Karpas-422 (cell line): Measurements from ENCODE around the gene CSRP1. TPM values are rescaled to one million over a fixed set of nuclear protein-coding genes. Genes with fewer than 3 reads are reported as not detected.
"Not testable (repeated sequence)": the region's sequence is repeated elsewhere in the genome, so short reads cannot be mapped to it uniquely, and the experiment has no call there.

Experiments
- DNase-seq: peaks from one replicate; pipeline ENCODE4 v3.0.0-alpha.2; 2015
- H2AFZ ChIP-seq: fragments of 200-600 bp; sonication (generic); 2 replicates; pipeline ENCODE4 v1.6.1; 2014; ENCODE audit warnings: antibody characterized with exemption, low read length, mixed read lengths
- H3K27ac ChIP-seq: fragments of 200-600 bp; sonication (generic); 2 replicates; pipeline ENCODE4 v1.5.1; 2014; ENCODE audit warnings: mild to moderate bottlenecking, low read length, moderate library complexity
- H3K27me3 ChIP-seq: fragments of 200-600 bp; sonication (generic); 2 replicates; pipeline ENCODE4 v1.6.1; 2014; ENCODE audit warnings: low read length, mixed read lengths
- H3K36me3 ChIP-seq: fragments of 200-600 bp; sonication (generic); 2 replicates; pipeline ENCODE4 v1.6.1; 2014; ENCODE audit warnings: low read length, mixed read lengths; ENCODE audit not compliant: insufficient read depth
- H3K4me1 ChIP-seq: fragments of 200-600 bp; sonication (generic); 2 replicates; pipeline ENCODE4 v1.6.1; 2014; ENCODE audit warnings: mild to moderate bottlenecking, low read length, mixed read lengths
- H3K4me2 ChIP-seq: fragments of 200-600 bp; sonication (generic); 2 replicates; pipeline ENCODE4 v1.6.1; 2014; ENCODE audit warnings: low read length, low read depth, mild to moderate bottlenecking; ENCODE audit not compliant: poor library complexity, severe bottlenecking
- H3K4me3 ChIP-seq: fragments of 200-600 bp; sonication (generic); 2 replicates; pipeline ENCODE4 v1.5.1; 2014; ENCODE audit warnings: mild to moderate bottlenecking, antibody characterized with exemption, low read length, mixed read lengths
- H3K79me2 ChIP-seq: fragments of 200-600 bp; sonication (generic); 2 replicates; pipeline ENCODE4 v1.6.1; 2014; ENCODE audit warnings: mild to moderate bottlenecking, low read length, mixed read lengths
- H3K9ac ChIP-seq: fragments of 200-600 bp; sonication (generic); 2 replicates; pipeline ENCODE4 v1.6.0; 2014; ENCODE audit warnings: low read length
- H3K9me2 ChIP-seq: fragments of 200-600 bp; sonication (generic), shearing (Covaris generic); replicated peaks from 2 replicates; pipeline ENCODE4 v1.6.0; 2014; ENCODE audit warnings: mild to moderate bottlenecking, low read length, moderate library complexity; ENCODE audit not compliant: insufficient read depth
- H3K9me3 ChIP-seq: fragments of 300-700, 200-600 bp; sonication (generic); 2 replicates; pipeline ENCODE4 v1.6.1; 2014; ENCODE audit warnings: low read length, mixed read lengths
- H4K20me1 ChIP-seq: fragments of 200-600 bp; sonication (generic); 2 replicates; pipeline ENCODE4 v1.6.1; 2014; ENCODE audit warnings: mild to moderate bottlenecking, antibody characterized with exemption, low read length, low read depth; ENCODE audit not compliant: insufficient read depth
- total RNA-seq: library from RNA; depleted of rRNA; stranded (reverse); fragments of >200 nt; shearing (Covaris generic); gene quantifications from 2 replicates; pipeline ENCODE4 v1.2.3, GENCODE V29; 2014; ENCODE audit warnings: low replicate concordance

CSRP1 gene
- total RNA-seq, 1 experiment from 2014 or later = 39.8 TPM

DNA sequence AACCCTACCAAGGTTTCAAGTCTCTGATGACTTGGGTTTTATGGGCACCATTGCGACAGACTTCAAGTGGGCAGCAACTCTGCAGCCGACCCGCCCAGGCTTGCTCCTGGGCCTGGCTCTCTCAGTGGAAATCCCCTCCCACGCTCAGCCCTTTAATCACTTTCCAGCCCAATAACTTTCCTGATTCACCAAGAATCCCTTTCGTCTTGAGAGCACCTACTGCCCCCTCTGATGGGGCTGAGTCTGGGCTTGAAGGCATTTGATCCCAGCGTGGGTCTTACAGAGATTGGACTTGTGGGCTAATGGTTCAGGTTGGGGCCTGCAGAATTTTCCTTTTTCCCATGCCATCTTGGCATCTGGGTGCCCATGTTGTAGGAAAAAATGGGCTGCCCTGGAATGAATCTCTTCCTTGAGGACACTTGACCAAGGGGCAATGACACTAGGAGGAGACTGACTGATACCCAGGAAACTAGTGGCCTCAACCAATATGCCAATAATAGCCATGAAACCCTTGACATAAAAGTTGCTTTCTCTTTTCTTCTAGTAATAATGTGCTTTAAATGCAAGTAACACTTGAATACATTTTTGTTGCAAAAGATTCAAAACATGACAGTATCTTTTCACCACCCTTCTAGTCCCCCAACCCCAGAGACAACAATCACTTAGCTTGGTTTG is 30.1 kb downstream of the CSRP1 start:
- no peaks in the 10 kb centered on the region for H3K79me2 ChIP-seq
- no peak overlapping the region for H2AFZ ChIP-seq
- no peak overlapping the region for H3K27ac ChIP-seq
- H3K4me1 ChIP-seq = peaks cover 31% of the 10 kb centered on the region
- no peaks in the 10 kb centered on the region for H3K36me3 ChIP-seq
- no peak overlapping the region for H3K9ac ChIP-seq
- H3K9me3 ChIP-seq = no peaks in the 10 kb centered on the region
- H4K20me1 ChIP-seq = no peaks in the 10 kb centered on the region
- H3K27me3 ChIP-seq = no peaks in the 10 kb centered on the region
- DNase-seq = no peak
- no peak overlapping the region for H3K4me2 ChIP-seq
- H3K4me3 ChIP-seq = no peak overlapping the region
- no peaks in the 10 kb centered on the region for H3K9me2 ChIP-seq

DNA sequence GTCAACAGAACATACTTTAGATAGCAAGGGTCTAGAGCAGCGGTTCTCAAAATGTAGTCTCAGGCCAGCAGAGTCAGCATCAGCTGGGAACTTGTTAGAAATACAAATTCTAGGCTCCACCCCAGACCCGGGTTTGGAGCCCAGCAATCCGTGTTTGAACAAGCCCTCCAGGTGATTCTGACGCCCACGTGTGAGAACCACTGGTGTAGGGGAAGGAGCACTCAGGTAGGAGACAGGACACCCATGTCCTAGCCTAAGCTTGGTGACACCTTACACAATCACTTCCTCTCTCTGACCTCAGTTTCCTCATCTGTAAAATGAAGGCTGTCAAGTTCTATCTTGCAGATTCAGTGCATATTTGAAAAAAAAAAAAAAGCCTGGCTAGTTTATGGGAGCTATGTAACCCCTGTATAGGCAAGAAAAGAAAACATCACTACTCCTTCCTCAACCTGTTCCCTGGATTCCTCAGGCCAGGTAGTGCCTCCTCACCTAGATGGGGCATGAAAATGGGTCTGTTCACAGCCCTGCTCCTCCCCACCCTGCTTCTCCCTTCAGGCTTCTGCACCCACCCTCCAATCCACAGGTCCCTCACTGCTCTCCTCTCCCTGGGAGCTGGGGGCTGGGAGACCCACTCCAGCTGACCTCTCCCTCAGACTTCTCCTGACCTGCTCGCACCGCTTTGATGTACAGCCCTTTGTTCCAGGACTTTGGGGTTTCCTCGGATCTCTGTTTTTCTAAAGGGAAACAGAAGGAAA is 30.8 kb downstream of the CSRP1 start:
- Histone ChIP-seq H3K4me2 (no peak overlapping the region), H4K20me1 (no peaks in the 10 kb centered on the region), H3K4me3 (no peak overlapping the region), H3K9ac (no peak overlapping the region), H3K27ac (no peak overlapping the region), H3K27me3 (no peaks in the 10 kb centered on the region), H3K9me2 (no peaks in the 10 kb centered on the region), H3K36me3 (no peaks in the 10 kb centered on the region), H3K4me1 (peaks cover 24% of the 10 kb centered on the region), H2AFZ (no peak overlapping the region), H3K9me3 (no peaks in the 10 kb centered on the region), H3K79me2 (no peaks in the 10 kb centered on the region)
- no peak for DNase-seq

DNA sequence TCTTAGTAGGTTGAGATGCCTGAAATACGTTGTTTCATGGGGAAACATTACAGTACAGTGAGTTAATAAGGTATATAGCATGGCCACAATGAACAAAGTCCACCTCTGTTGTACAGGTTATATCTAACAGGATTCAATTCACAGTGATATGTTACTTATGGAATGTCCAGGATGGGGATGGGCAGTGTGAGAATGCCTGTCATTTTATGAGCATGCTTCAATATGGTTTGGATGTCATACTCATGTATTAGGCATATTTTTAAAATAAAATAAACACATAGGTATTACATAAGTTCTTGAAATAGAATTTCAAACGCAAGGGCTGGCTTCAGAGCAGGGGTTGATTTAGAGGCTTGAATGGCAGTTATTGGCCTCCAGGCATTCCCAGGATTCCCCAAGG is 31.8 kb downstream of the CSRP1 start:
- Histone ChIP-seq H3K9me2 (no peaks in the 10 kb centered on the region), H3K4me2 (no peak overlapping the region), H3K27me3 (no peaks in the 10 kb centered on the region), H4K20me1 (no peaks in the 10 kb centered on the region), H3K9me3 (no peaks in the 10 kb centered on the region), H3K27ac (no peak overlapping the region), H3K4me3 (no peak overlapping the region), H3K4me1 (peaks cover 14% of the 10 kb centered on the region), H3K79me2 (no peaks in the 10 kb centered on the region), H2AFZ (no peak overlapping the region), H3K9ac (no peak overlapping the region), H3K36me3 (no peaks in the 10 kb centered on the region)
- DNase-seq = no peak

DNA sequence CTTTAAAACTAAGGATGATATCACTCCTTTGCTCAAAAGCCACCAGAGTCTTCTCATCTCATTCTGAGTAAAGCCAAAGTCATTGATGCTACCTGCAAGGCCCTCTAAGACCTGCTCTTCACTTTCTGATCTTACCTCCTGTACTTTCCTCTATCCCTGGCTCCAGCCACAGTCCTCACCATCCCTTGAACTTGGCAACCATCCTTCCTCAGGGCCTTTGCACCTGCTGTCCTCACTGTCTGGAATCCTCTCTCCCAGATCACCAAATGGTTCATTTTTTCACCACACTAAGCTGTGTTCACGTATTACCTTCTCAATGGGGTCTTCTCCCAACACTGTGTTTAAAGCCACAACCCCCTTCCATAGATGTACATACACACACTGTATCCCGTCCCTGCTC is 33.6 kb downstream of the CSRP1 start:
- H2AFZ ChIP-seq = no peak overlapping the region
- H3K79me2 ChIP-seq = no peaks in the 10 kb centered on the region
- no peak overlapping the region for H3K27ac ChIP-seq
- H3K9ac ChIP-seq = no peak overlapping the region
- H3K9me3 ChIP-seq = no peaks in the 10 kb centered on the region
- DNase-seq = no peak
- no peak overlapping the region for H3K4me2 ChIP-seq
- no peaks in the 10 kb centered on the region for H3K9me2 ChIP-seq
- no peaks in the 10 kb centered on the region for H3K36me3 ChIP-seq
- H3K4me3 ChIP-seq = no peak overlapping the region
- H3K4me1 ChIP-seq = no peaks in the 10 kb centered on the region
- no peaks in the 10 kb centered on the region for H4K20me1 ChIP-seq
- H3K27me3 ChIP-seq = no peaks in the 10 kb centered on the region

DNA sequence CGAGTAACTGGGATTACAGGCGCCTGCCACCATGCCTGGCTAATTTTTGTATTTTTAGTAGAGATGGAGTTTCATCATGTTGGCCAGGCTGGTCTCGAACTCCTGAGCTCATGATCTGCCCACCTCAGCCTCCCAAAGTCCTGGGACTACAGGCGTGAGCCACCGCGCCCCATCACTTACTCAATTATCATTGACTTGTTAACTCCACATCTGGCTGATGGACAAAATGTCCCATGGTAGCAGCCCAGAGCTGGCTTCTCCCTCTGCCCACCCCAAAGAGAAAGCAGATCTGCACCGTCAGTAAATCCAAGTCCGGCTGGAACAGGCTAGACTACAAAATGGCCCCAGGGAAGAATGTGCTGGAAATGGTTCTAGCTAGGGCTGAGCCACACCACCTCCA is 34.6 kb downstream of the CSRP1 start:
- not testable (repeated sequence) for H3K4me1 ChIP-seq, H3K36me3 ChIP-seq, H3K9me2 ChIP-seq, H3K9me3 ChIP-seq, H2AFZ ChIP-seq, H4K20me1 ChIP-seq, H3K9ac ChIP-seq, H3K4me2 ChIP-seq, H3K27me3 ChIP-seq, H3K4me3 ChIP-seq, H3K27ac ChIP-seq, DNase-seq, H3K79me2 ChIP-seq

DNA sequence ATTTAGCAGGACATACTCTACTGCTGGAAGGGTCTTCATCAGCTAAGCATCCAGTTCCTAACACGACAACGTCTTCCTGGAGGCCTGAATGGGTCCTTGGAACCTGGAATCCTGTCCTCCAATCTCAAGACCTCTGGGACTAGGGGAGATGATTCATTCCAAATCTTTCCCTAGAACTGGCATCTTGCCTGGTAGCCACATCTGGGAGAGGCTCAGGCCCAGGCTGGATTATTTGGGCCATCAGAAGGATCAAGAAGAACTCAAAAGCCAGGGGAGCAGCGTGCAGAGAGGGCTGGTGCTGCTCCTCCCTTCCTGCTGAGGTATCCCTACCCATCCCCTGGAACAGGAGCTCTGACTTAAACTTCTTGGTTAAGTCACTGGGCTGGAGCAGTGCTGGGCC is 35.2 kb downstream of the CSRP1 start:
- DNase-seq = no peak
- Histone ChIP-seq H4K20me1 (no peaks in the 10 kb centered on the region), H3K27ac (no peak overlapping the region), H3K9me3 (no peaks in the 10 kb centered on the region), H3K27me3 (no peaks in the 10 kb centered on the region), H2AFZ (no peak overlapping the region), H3K9me2 (no peaks in the 10 kb centered on the region), H3K4me1 (no peaks in the 10 kb centered on the region), H3K36me3 (no peaks in the 10 kb centered on the region), H3K9ac (no peak overlapping the region), H3K79me2 (no peaks in the 10 kb centered on the region), H3K4me2 (no peak overlapping the region), H3K4me3 (no peak overlapping the region)

DNA sequence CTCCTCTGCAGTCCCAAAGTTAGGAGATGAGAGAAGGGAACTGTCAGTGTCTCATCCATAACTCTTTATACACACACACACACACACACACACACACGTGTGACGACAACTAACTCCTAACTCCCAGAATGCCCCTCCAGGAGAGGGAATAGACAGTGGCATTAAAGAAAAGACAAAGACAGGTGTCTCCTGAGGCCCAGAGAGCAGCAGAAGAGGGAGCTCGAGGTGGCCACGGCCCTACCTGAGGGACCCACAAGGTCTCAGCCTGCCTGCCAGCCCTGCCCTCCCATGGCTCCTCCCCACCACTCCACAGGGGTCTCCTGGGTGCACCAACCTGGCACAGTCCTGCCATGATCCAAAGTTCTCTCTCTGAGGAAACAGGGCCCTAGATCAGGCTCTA is 36.3 kb downstream of the CSRP1 start:
- H3K79me2 ChIP-seq = no peaks in the 10 kb centered on the region
- H3K4me3 ChIP-seq = no peak overlapping the region
- H3K27me3 ChIP-seq = no peaks in the 10 kb centered on the region

DNA sequence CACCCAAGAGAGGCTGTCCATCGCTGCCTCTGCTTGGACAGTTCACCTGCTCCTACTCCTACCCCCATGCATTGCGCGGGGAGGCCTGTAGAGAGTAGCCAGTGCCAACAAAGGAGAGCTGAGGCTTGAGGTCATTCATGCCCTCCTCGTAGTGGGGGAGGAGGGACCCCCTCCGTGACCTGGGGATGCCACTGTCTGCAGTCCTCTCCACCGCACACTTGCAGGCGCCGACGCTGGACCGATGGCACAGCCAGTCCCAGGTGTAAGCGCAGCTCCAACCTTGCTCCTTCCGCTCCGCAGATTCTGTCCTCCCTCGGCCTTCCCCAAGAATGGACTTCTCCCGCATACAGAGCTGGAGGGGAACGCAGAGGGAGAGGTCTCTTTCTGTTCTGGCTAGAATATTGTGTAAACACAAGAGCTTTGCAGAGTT is 37.3 kb downstream of the CSRP1 start:
- no peaks in the 10 kb centered on the region for H4K20me1 ChIP-seq
- no peaks in the 10 kb centered on the region for H3K79me2 ChIP-seq
- H3K9ac ChIP-seq = no peak overlapping the region
- no peak for DNase-seq
- no peaks in the 10 kb centered on the region for H3K4me1 ChIP-seq
- H2AFZ ChIP-seq = no peak overlapping the region
- no peak overlapping the region for H3K27ac ChIP-seq
- H3K27me3 ChIP-seq = no peaks in the 10 kb centered on the region
- no peaks in the 10 kb centered on the region for H3K9me3 ChIP-seq
- no peaks in the 10 kb centered on the region for H3K36me3 ChIP-seq
- H3K4me3 ChIP-seq = no peak overlapping the region
- H3K9me2 ChIP-seq = no peaks in the 10 kb centered on the region
- H3K4me2 ChIP-seq = no peak overlapping the region

More for the DNA sequence above, 36.3 kb downstream of the CSRP1 start:
- DNase-seq = no peak
- Histone ChIP-seq H3K4me2 (no peak overlapping the region), H2AFZ (no peak overlapping the region), H3K4me1 (no peaks in the 10 kb centered on the region), H3K27ac (no peak overlapping the region), H4K20me1 (no peaks in the 10 kb centered on the region), H3K36me3 (no peaks in the 10 kb centered on the region), H3K9me3 (no peaks in the 10 kb centered on the region), H3K9me2 (no peaks in the 10 kb centered on the region), H3K9ac (no peak overlapping the region)
